GM18868 (cell line): ENCODE data around the gene CEACAM16.

ENCODE experiments used
- ATAC-seq: cut with Tn5 transposase; IDR thresholded peaks from one replicate; pipeline ENCODE4 v1.9.1; 2021; ENCODE audit warnings: mild to moderate bottlenecking, moderate library complexity; ENCODE audit not compliant: unreplicated experiment

CEACAM16 gene

GRCh38 chr19:44723299-44723951, 24.5 kb downstream of the CEACAM16 start:
- ATAC-seq, result no peak

- ATAC-seq, result no peak
Observed at GRCh38 chr19:44723952-44724319, 25.0 kb downstream of the CEACAM16 start.

GRCh38 chr19:44725251-44725650, 26.3 kb downstream of the CEACAM16 start:
- ATAC-seq, result no peak

- ATAC-seq, result no peak
Observed at GRCh38 chr19:44725684-44726083, 26.7 kb downstream of the CEACAM16 start.

- no peak for ATAC-seq
Observed at GRCh38 chr19:44726465-44726864, 27.5 kb downstream of the CEACAM16 start.

- no peak for ATAC-seq
Observed at GRCh38 chr19:44728178-44728577, 29.2 kb downstream of the CEACAM16 start.

- no peak for ATAC-seq
Observed at GRCh38 chr19:44729516-44730033, 30.6 kb downstream of the CEACAM16 start.

GRCh38 chr19:44731081-44731480, 32.1 kb downstream of the CEACAM16 start:
- no peak for ATAC-seq

GRCh38 chr19:44731622-44732021, 32.7 kb downstream of the CEACAM16 start:
- ATAC-seq, result no peak

GRCh38 chr19:44732235-44733014, 33.5 kb downstream of the CEACAM16 start:
- no peak for ATAC-seq

- ATAC-seq, result no peak
Observed at GRCh38 chr19:44734357-44734756, 35.4 kb downstream of the CEACAM16 start.

GRCh38 chr19:44735011-44735410, 36.1 kb downstream of the CEACAM16 start:
- ATAC-seq, result no peak

GRCh38 chr19:44737238-44738071, 38.5 kb downstream of the CEACAM16 start:
- no peak for ATAC-seq

- ATAC-seq, result no peak
Observed at GRCh38 chr19:44738136-44738535, 39.2 kb downstream of the CEACAM16 start.

GRCh38 chr19:44738603-44739558, 39.9 kb downstream of the CEACAM16 start:
- ATAC-seq, result no peak

- ATAC-seq, result no peak
Observed at GRCh38 chr19:44740351-44740824, 41.4 kb downstream of the CEACAM16 start.

GRCh38 chr19:44741258-44741731, 42.3 kb downstream of the CEACAM16 start:
- ATAC-seq, result no peak

GRCh38 chr19:44741841-44742329, 42.9 kb downstream of the CEACAM16 start:
- no peak for ATAC-seq

- ATAC-seq, result no peak
Observed at GRCh38 chr19:44742330-44743061, 43.5 kb downstream of the CEACAM16 start.
